Ovary (tissue), 3 donors: ENCODE results near the gene ST6GAL1.

Experiments
- CTCF ChIP-seq, 3 donors: fragments of 450-650 bp in 2 of 3; fragments of 200-600 bp in 1 of 3; IDR thresholded peaks; one replicate each; pipeline versions ENCODE4 v1.5.1 to v1.8.0; 2016 to 2022; ENCODE audit warnings: antibody characterized with exemption in 3 of 3, mild to moderate bottlenecking in 1 of 3
- POLR2A ChIP-seq: fragments of 450-650 bp; IDR thresholded peaks from one replicate; pipeline ENCODE4 v1.6.1; 2017; ENCODE audit warnings: antibody characterized with exemption, mild to moderate bottlenecking, moderate library complexity
- donor health status: DM: no; HTN: no; CAD: no.

- TF ChIP-seq CTCF (IDR thresholded peaks at IDR 0.05) (no peak), POLR2A (no peak)
These were observed 61.1 kb downstream of the ST6GAL1 start for GRCh38 chr3:186991470-186991869.
